ENCODE results near the gene AHCTF1.

The AHCTF1 gene

DNA sequence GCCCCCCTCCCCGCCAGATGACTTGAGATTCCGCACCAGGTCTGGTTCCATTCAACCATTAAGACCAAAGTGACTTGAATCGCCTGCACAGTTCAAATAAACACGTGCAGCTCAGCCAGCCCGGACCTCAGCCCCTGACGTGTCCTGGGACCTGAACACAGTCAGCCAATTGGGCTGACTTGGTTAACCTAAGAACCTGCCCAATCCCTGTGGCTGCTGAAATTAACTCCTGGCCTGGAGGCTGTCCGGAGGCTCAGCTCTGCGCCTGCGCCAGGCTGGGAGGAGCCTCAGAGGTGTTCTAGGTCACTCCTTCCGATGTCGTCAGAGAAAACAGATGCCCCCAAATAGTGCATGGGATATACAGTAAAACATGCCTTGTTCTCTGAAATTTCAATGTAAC lies 134.2 kb downstream of the AHCTF1 start:
- FAIRE-seq = no peak

DNA sequence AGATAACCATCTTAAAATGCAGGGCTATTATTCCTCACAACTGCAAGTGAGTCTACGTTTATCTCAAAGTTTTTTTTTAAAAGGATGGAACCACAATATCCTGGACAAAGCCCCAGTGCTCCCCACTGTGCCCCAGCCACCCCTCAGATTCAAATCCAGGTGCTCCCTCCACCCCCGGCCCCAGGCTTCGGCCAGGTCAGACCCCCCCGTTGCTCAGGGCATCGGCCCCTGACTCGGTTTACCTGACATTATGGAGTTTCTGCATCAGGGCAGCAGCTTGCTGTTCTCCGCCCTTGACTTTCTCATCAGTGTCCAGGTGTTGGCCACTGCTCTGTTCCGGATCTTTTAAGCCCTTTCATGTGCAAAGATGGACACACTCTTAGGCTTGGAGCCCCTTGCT lies 134.6 kb downstream of the AHCTF1 start:
- no peak for FAIRE-seq

DNA sequence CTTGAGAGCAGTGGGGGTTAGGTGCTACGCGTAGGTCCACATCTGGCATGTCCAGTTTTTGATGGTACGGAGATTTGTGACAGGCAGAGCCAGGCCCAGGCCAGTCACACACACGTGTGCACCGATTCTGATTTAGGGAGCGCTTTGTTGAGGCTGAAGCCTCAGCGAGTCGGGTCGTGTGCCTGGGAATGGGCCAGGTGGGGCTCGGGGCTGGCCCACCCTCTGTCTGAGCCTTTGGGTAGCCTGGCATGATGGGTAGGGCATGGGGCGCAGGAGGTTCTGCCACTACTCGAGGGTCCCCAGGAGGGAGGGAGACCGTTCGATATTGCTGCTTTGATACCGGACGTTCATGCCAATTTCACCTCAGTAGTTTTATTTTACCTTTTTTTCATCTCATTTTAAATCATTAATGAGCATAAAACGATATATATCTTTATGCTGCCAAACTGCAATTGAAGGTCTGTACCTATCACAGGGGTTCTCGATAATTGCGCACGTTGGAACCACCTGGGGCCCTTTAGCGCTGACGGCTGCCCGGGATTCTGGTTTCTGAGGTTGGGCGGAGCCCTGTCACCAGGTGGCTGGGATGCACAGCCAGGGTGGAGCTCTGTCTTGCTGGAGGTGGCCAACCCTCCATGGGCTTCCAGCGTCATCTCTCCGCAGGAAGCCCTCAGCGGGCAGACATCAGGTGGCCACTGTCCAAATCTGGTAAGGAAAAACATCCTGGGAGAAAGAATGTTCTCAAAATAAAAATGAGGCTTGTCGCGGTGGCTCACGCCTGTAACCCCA lies 135.6 kb downstream of the AHCTF1 start:
- no peak for FAIRE-seq

DNA sequence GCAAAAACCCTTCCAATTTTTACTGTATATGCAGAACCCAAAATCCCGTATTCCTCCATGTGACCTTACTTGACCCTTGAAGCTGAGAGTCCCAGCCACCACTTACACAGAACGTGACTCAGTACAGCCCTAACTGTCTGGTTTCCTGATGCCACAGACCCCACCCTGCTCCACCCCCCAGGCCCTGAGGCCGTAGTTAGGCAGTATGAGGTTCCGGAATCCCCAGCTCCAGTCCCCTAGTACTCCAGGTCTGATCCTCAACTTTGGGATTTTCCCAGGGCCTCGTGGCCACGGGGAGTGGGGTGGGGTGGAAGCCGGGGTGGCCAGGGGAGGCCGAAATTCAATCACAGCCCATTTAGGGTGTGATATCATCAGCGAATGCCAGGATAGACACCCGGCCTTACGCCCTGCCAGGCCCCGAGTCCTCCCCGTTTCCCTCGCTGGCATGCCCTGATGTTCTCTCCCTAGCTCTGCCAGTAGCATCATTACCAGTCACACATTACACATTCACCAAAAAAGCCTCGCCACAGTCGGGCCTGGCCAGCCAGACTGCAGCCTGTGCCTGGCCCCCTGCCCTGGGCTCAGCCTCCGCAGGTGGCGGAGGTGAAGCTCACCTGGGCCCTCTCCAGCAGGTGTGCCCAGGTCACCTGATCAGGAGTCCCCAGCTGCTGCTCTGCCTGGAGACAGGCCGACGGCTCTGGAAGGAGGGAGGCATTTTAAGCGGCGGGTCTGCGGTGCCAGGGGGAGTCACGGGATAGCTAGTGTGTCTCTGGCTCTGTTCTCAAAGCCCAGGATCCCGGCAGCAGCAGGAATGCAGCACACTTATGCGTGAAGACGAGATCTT lies 136.7 kb downstream of the AHCTF1 start:
- no peak for FAIRE-seq

DNA sequence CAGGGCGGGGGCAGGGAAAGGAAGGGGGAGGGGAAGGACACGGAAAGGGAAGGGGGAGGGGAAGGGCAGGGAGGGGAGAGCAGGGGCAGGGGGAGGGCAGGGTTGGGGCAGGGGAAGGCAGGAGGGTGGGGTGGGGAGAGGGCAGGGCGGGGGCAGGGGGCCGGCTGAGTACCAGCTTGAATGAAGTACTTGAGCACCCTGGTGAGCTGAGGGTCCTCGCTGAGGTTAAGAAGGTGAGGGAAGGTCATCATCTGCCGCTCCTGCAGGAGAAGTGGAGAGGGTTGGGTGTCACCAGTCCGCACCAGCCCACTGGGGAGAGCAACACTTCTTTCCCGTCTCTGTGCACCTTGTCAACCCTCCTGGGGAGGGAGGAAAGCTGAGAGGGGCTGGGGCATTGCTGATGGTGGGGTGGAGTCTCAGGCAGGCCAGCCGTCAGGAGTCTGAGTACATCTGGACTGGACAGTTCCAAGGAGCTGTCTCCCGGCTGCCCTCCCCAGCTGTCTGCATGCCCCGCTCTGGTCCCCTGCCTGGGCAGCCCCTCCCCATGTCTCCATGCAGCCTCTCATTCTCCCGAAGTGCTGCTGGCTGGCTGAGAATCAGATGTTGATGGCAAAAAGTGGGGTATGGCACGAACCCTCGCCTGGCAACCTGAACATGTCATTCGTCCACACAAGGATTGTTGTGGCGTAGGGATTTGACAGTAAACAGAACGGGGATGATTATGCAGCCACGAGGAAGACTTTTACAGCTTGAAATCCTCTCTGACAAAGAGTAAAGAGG lies 137.5 kb downstream of the AHCTF1 start:
- FAIRE-seq = no peak

DNA sequence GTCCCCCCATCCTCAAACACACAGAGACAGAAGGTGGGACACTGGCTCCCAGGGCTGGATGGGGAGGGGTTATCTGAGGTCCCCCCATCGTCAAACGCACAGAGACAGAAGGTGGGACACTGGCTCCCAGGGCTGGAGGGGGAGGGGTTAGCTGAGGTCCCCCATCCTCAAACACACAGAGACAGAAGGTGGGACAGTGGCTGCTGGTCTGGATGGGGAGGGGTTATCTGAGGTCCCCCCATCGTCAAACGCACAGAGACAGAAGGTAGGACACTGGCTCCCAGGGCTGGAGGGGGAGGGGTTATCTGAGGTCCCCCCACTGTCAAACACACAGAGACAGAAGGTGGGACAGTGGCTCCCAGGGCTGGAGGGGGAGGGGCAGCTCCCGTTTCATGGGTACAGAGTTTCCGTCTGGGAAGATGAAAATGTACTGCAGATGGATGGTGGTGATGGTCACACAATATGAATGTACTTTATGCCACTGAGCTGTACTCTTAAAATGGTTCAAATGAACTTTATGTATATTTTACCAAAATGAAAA lies 138.3 kb downstream of the AHCTF1 start:
- no peak for FAIRE-seq

DNA sequence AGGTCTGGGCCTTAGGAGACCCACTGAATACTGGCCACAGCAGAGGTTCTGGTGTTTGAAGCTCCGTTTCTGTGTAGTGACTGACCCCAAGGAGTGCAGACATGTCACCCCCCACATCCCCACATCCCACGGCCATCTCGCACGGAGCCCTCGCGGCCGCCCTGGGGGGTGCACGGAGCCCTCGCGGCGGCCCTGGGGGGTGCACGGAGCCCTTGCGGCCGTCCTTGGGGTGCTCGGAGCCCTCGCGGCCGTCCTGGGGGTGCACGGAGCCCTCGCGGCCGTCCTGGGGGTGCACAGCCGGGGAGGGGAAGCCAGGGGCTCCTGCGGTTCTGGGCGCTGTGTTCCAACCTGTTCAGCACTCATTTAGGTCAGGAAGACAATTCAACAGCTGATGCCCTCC lies 139.1 kb downstream of the AHCTF1 start:
- no peak for FAIRE-seq

DNA sequence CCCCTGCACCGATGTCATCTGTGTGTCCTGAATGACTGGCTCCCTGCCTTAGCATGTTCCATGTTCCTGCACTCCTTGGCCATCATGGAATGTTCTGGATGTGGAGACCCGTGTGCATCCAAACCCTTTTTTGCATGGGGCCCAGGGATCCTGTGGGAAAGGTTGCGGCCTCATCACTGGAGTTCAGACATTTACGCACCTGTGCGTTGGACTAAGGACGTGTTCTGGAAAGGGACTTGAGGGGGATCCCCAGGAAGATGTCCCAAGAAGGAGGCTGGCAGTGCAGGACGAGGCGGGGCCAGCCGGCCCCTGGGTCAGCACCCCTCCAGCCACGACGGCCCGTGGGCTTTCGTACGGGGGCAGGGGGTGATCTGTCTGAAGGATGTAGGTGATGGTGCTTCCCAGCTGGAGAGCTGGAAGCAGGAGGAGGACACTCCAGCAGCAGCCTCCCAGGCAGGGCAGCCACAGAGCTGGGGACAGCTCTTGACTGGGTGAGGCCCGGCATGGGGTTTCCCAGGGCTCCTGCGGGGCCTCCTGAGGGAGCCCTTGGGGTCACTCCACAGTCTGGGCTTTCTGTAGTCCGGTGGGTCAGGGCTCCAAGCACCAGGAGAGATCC lies 140.3 kb downstream of the AHCTF1 start:
- no peak for FAIRE-seq

DNA sequence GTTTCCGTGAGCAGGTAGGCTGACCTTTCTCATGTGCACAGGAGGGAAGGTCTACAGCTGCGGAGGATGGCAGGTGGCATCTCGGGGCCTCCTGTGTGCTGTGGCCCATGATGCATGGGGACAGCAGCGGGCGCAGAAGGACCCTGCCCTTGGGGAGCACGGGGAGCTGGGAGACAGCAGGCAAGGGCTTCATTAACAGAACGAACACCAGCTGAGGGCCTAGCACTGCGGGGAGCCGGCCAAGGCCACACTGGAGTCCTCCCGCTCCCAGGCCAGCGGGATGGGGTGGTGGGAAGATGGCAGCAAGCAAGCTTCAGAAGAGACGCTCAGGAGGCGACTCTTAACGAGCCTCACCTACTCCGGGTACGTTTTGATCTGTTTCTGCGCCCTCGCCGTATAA lies 140.9 kb downstream of the AHCTF1 start:
- no peak for FAIRE-seq

DNA sequence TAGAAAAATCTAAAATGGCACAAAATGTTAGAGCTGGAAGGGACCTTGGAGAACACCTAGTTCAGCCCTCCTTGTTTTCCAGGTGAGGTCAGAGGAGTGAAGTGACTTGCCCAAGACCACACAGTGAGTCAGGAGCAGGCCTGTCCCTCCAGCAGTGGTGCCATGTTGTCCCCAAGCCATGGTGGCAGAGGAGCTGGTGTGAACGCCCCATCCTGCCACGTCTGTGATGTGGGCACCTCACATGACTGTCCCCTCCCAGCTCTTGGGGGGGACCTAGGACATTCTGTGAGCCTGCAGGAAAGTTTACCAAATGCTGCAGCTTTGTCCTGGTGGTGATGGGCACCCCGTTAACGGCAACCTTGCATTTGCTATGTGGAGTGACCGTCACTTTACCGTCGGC lies 141.4 kb downstream of the AHCTF1 start:
- no peak for FAIRE-seq

DNA sequence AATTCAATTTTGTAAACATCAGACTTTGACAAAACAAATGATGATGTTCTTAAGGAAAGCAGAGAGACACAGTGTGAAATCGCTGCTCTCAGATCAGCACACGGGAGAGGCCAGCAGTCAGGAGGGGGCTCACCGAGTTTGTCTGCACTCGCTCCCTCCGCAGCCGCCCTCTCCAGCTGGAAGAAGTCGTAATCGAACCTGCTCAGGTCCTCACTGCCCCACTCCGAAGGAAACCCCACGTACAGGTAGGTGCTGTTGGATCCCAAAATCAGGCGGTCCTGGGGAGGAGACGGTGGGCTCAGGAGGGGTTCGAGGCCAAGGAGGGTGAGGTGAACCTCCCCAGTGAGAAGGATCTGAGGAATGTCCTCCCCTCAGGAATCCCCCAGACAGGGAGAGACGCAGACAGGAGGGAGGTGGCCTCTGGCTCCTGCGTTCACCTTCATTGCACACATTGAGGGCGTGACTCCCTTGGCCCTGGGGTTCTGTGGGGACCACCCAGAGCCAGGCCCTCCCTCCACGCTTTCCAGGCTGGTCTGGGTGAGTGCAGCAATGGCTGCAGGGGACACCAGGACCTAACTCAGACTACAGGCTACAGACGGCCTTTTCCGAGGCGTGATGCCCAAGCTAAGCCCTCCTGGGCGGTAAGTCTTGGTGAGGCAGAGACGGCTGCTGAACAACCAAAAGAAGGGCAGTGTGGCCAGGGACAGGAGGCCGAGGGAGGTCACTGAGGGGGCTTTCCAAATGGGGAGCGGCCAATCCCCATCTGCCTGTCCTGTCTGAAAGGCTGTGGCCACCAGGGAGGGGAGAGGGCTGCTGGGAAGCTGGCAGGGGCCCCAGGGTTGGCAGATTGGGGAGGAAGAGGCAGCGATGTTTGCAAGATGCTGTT lies 142.1 kb downstream of the AHCTF1 start:
- FAIRE-seq = no peak
